Keratinocyte (primary cell): ENCODE measurements around the gene VTCN1. TPM values are rescaled to one million over a fixed set of nuclear protein-coding genes. Genes with fewer than 3 reads are reported as not detected.

Experiments used
- DNase-seq: peaks from one replicate; pipeline ENCODE4 v3.0.0-alpha.2; 2011; ENCODE audit warnings: low read depth, missing footprints, low spot score
- FAIRE-seq: peaks from 2 replicates; lab custom pipeline; 2011; peaks lifted over from hg19 to GRCh38; lab: Jason Lieb, UNC
- H2AFZ ChIP-seq: 2 replicates; pipeline ENCODE4 v1.6.0; 2012; ENCODE audit warnings: low read length, control low read depth, inconsistent platforms; ENCODE audit not compliant: control insufficient read depth
- H3K27ac ChIP-seq: 2 replicates; pipeline ENCODE4 v1.5.1; 2011; ENCODE audit warnings: low read length; ENCODE audit not compliant: control insufficient read depth, insufficient read depth
- H3K27me3 ChIP-seq: 3 replicates; pipeline ENCODE4 v1.6.0; 2011; ENCODE audit warnings: low read length; ENCODE audit not compliant: control insufficient read depth, insufficient read depth; ENCODE audit errors: extremely low read depth
- H3K36me3 ChIP-seq, 2 experiments: 2 replicates in 1 of 2; 3 replicates in 1 of 2; pipeline ENCODE4 v1.5.1; 2011; ENCODE audit warnings: low read length in 2 of 2, mild to moderate bottlenecking in 1 of 2; ENCODE audit not compliant: control insufficient read depth in 2 of 2, insufficient read depth in 2 of 2; ENCODE audit errors: extremely low read depth in 1 of 2
- H3K4me1 ChIP-seq: 3 replicates; pipeline ENCODE4 v1.5.1; 2011; ENCODE audit warnings: low read length; ENCODE audit not compliant: control insufficient read depth, insufficient read depth; ENCODE audit errors: extremely low read depth
- H3K4me2 ChIP-seq: 3 replicates; pipeline ENCODE4 v1.6.0; 2011; ENCODE audit warnings: low read depth, low read length; ENCODE audit not compliant: control insufficient read depth, insufficient read depth; ENCODE audit errors: extremely low read depth
- H3K4me3 ChIP-seq, 3 experiments: fragments of 200-600 bp in 1 of 3; sonication (generic) in 1 of 3; 2 replicates in 2 of 3; 3 replicates in 1 of 3; pipeline ENCODE4 v1.5.1; 2011 to 2016; ENCODE audit warnings: low read length in 3 of 3, mild to moderate bottlenecking in 3 of 3, control low read depth in 2 of 3, inconsistent platforms in 1 of 3, low read depth in 1 of 3, mixed read lengths in 1 of 3, mixed run types in 1 of 3, moderate library complexity in 1 of 3; ENCODE audit not compliant: control insufficient read depth in 2 of 3, insufficient read depth in 2 of 3; ENCODE audit errors: extremely low read depth in 1 of 3
- H3K79me2 ChIP-seq: 2 replicates; pipeline ENCODE4 v1.6.0; 2012; ENCODE audit warnings: low read length; ENCODE audit not compliant: control insufficient read depth, insufficient read depth
- H3K9ac ChIP-seq: 3 replicates; pipeline ENCODE4 v1.6.0; 2011; ENCODE audit warnings: low read length; ENCODE audit not compliant: control insufficient read depth, insufficient read depth; ENCODE audit errors: extremely low read depth
- H3K9me1 ChIP-seq: 3 replicates; pipeline ENCODE4 v1.6.0; 2011; ENCODE audit warnings: low read length; ENCODE audit not compliant: control insufficient read depth, insufficient read depth; ENCODE audit errors: extremely low read depth
- H3K9me3 ChIP-seq: 2 replicates; pipeline ENCODE4 v1.5.1; 2012; ENCODE audit warnings: low read depth, low read length; ENCODE audit not compliant: control insufficient read depth
- H4K20me1 ChIP-seq: 3 replicates; pipeline ENCODE4 v1.6.0; 2011; ENCODE audit warnings: low read length; ENCODE audit not compliant: control insufficient read depth, insufficient read depth; ENCODE audit errors: extremely low read depth
- CTCF ChIP-seq, 3 experiments: IDR thresholded peaks in 1 of 3; conservative IDR thresholded peaks in 1 of 3; optimal IDR thresholded peaks in 1 of 3; 2 replicates in 2 of 3; 3 replicates in 1 of 3; pipeline versions ENCODE3 to v1.5.1; 2011; ENCODE audit warnings: low read length in 3 of 3, mild to moderate bottlenecking in 3 of 3, moderate library complexity in 2 of 3, control low read depth in 1 of 3, inconsistent platforms in 1 of 3; ENCODE audit not compliant: insufficient read depth in 2 of 3; ENCODE audit errors: extremely low read depth in 1 of 3
- EZH2 ChIP-seq: IDR thresholded peaks from one replicate; pipeline ENCODE4 v1.6.1; 2012; ENCODE audit warnings: inconsistent platforms, mild to moderate bottlenecking, low read length, moderate library complexity
- dilution Hi-C: fragments of 300-500 bp; cut with MboI; formaldehyde crosslinking; loops from one replicate; pipeline ENCODE4 v1.7.0; 2020; ENCODE audit warnings: low sequenced_read_pairs; ENCODE audit not compliant: extremely low pct_ligation_motif_present
- polyA plus RNA-seq, 5 experiments: library from polyadenylated mRNA; depleted of rRNA in 3 of 5; stranded (reverse) in 3 of 5; stranded (forward) in 1 of 5; unstranded in 1 of 5; fragments of >200 nt; gene quantifications; 1 replicate in 1 of 5; 2 replicates in 3 of 5; 3 replicates in 1 of 5; pipeline versions ENCODE4 v1.2.1 to v1.2.3, GENCODE V29; 2011 to 2012; ENCODE audit warnings: missing spikeins in 2 of 5, low read depth in 1 of 5, low replicate concordance in 1 of 5

VTCN1 gene
- polyA plus RNA-seq, 1 donor (not counting 4 experiments of a cell fraction or from before 2014, with no cell fraction given): not detected

DNA sequence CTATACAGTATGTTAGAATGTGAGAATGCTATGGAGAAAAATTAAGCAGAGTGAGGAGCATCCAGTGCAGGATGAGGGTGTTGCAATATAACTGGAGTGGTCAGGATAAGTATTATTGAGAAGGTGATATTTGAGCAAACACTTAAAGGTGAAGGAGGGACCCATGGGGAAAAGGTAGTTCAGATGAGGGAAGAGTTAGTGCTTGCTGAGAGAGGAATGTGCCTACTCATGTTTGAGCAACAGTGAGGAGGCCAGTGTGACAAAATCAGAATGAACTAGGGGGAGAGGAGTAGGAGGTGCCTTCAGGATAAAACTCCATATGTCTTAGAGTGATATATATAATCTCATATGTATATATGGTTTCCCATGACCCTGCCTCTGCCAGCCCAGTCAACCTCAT lies 82.9 kb downstream of the VTCN1 start:
- TF ChIP-seq CTCF (optimal IDR thresholded peaks at IDR 0.05 in 1 of 3, IDR thresholded peaks at IDR 0.05 in 1 of 3, conservative IDR thresholded peaks at IDR 0.05 in 1 of 3; ENCODE audit: extremely low read depth in 1 of 3, insufficient read depth in 2 of 3, low read length in 3 of 3) (no peak), EZH2 (no peak)
- Histone ChIP-seq H3K4me1 (no peaks in the 10 kb centered on the region), H3K9me1 (no peaks in the 10 kb centered on the region), H3K79me2 (no peaks in the 10 kb centered on the region), H2AFZ (no peak overlapping the region), H3K27me3 (peaks cover 12% of the 10 kb centered on the region), H3K9ac (no peak overlapping the region), H3K4me3 (no peak overlapping the region), H4K20me1 (no peaks in the 10 kb centered on the region), H3K9me3 (no peaks in the 10 kb centered on the region), H3K4me2 (no peak overlapping the region), H3K36me3 (no peaks in the 10 kb centered on the region), H3K27ac (no peak overlapping the region)
- FAIRE-seq: no peak
- dilution Hi-C loops: no loop called here
- no peak for DNase-seq

GRCh38 chr1:117124661-117125060 lies 86.1 kb downstream of the VTCN1 start:
- no peak overlapping the region for H3K27ac ChIP-seq
- H3K4me3 ChIP-seq: no peak overlapping the region
- peaks cover 2% of the 10 kb centered on the region for H3K9me1 ChIP-seq
- H4K20me1 ChIP-seq: no peaks in the 10 kb centered on the region
- H3K36me3 ChIP-seq: no peaks in the 10 kb centered on the region
- dilution Hi-C loops: no loop called here
- no peak overlapping the region for H3K9ac ChIP-seq
- peaks cover 12% of the 10 kb centered on the region for H3K27me3 ChIP-seq
- TF ChIP-seq EZH2: no peak
- no peak for TF ChIP-seq CTCF (optimal IDR thresholded peaks at IDR 0.05 in 1 of 3, IDR thresholded peaks at IDR 0.05 in 1 of 3, conservative IDR thresholded peaks at IDR 0.05 in 1 of 3; ENCODE audit: extremely low read depth in 1 of 3, insufficient read depth in 2 of 3, low read length in 3 of 3)
- no peak overlapping the region for H3K4me2 ChIP-seq
- peaks cover 12% of the 10 kb centered on the region for H3K4me1 ChIP-seq
- H3K79me2 ChIP-seq: no peaks in the 10 kb centered on the region
- FAIRE-seq (no peak), DNase-seq (no peak)
- no peaks in the 10 kb centered on the region for H3K9me3 ChIP-seq
- no peak overlapping the region for H2AFZ ChIP-seq
